Measurements from ENCODE around the gene NOTO.
"Not testable (repeated sequence)": the region's sequence is repeated elsewhere in the genome, so short reads cannot be mapped to it uniquely, and the experiment has no call there.

The NOTO gene

GRCh38 chr2:73200281-73200680 is 2.1 kb upstream of the NOTO start:
- DNase-seq (ENCODE audit: low read depth in 3 of 3) = not testable (repeated sequence)

GRCh38 chr2:73203055-73203681 is 794 bp downstream of the NOTO start:
- no peak for DNase-seq (ENCODE audit: low read depth in 3 of 3)

GRCh38 chr2:73205611-73206010 is 3.2 kb downstream of the NOTO start:
- no peak for DNase-seq (ENCODE audit: low read depth in 3 of 3)

GRCh38 chr2:73208258-73208657 is 5.9 kb downstream of the NOTO start:
- DNase-seq (ENCODE audit: low read depth in 3 of 3) = no peak

- DNase-seq (ENCODE audit: low read depth in 3 of 3) = no peak
Observed at GRCh38 chr2:73210019-73210418, 7.6 kb downstream of the NOTO start.

- no peak for DNase-seq (ENCODE audit: low read depth in 3 of 3)
Observed at GRCh38 chr2:73210696-73211095, 8.3 kb downstream of the NOTO start.

- DNase-seq (ENCODE audit: low read depth in 3 of 3) = no peak
Observed at GRCh38 chr2:73212098-73212447, 9.7 kb downstream of the NOTO start.

- DNase-seq (ENCODE audit: low read depth in 3 of 3) = peak; percentile 48 to 52 (median 50)
Observed at GRCh38 chr2:73212448-73213176, 10.2 kb downstream of the NOTO start.

- DNase-seq (ENCODE audit: low read depth in 3 of 3) = peak; percentile 86 to 89 (median 89)
Observed at GRCh38 chr2:73214120-73215035, 12.0 kb downstream of the NOTO start, which contains the start of gene SMYD5. SMYD5 (plus strand) TSS chr2:73214245; CDS start chr2:73214267, 22 bp downstream.

- no peak for DNase-seq (ENCODE audit: low read depth in 3 of 3)
Observed at GRCh38 chr2:73215254-73215653, 12.9 kb downstream of the NOTO start.

GRCh38 chr2:73217160-73217559 is 14.8 kb downstream of the NOTO start:
- no peak for DNase-seq (ENCODE audit: low read depth in 3 of 3)

- no peak for DNase-seq (ENCODE audit: low read depth in 3 of 3)
Observed at GRCh38 chr2:73217826-73218225, 15.5 kb downstream of the NOTO start.

- DNase-seq (ENCODE audit: low read depth in 3 of 3) = no peak
Observed at GRCh38 chr2:73218298-73218697, 15.9 kb downstream of the NOTO start.

- DNase-seq (ENCODE audit: low read depth in 3 of 3) = no peak
Observed at GRCh38 chr2:73223821-73224220, 21.4 kb downstream of the NOTO start.

- no peak for DNase-seq (ENCODE audit: low read depth in 3 of 3)
Observed at GRCh38 chr2:73225513-73226360, 23.4 kb downstream of the NOTO start.

- no peak for DNase-seq (ENCODE audit: low read depth in 3 of 3)
Observed at GRCh38 chr2:73227086-73227485, 24.7 kb downstream of the NOTO start.

GRCh38 chr2:73228631-73229030 is 26.3 kb downstream of the NOTO start:
- DNase-seq (ENCODE audit: low read depth in 3 of 3) = no peak

GRCh38 chr2:73232403-73233153 is 30.2 kb downstream of the NOTO start:
- DNase-seq (ENCODE audit: low read depth in 3 of 3) = peak in 1 of 3 experiments; percentile 19

GRCh38 chr2:73233154-73233931 is 31.0 kb downstream of the NOTO start, which contains the start of gene PRADC1:
PRADC1 (minus strand) TSS chr2:73233239; CDS start chr2:73233160, 79 bp downstream.
- DNase-seq (ENCODE audit: low read depth in 3 of 3) = peak; percentile 75 to 89 (median 89)

All from stimulated activated CD4-positive, alpha-beta T cell treated with anti-CD3 and anti-CD28 coated beads, TNF-alpha, amount 100 ng/mL, for 4 hours (primary cell).